Measurements from ENCODE around the gene CHST8. TPM values are rescaled to one million over a fixed set of nuclear protein-coding genes. Genes with fewer than 3 reads are reported as not detected.
A peak's percentile ranks its signal among the peaks of the same experiment; 100 is the strongest.

CHST8 gene
- total RNA-seq, 1 donor from 2014 or later = not detected

GRCh38 chr19:33720691-33721682 lies 99.2 kb downstream of the CHST8 start:
- DNase-seq (no peak), ATAC-seq (ENCODE audit: poor library complexity) (no peak)
- intact Hi-C loops (cut with DNase I) = no loop called here

- DNase-seq (no peak), ATAC-seq (ENCODE audit: poor library complexity) (no peak)
- intact Hi-C loops (cut with DNase I) = no loop called here
Observed at GRCh38 chr19:33721735-33722297, 100.1 kb downstream of the CHST8 start.

- DNase-seq (no peak), ATAC-seq (ENCODE audit: poor library complexity) (no peak)
- intact Hi-C loops (cut with DNase I) = no loop called here
Observed at GRCh38 chr19:33722456-33723239, 100.9 kb downstream of the CHST8 start.

- DNase-seq (no peak), ATAC-seq (ENCODE audit: poor library complexity) (no peak)
- intact Hi-C loops (cut with DNase I) = no loop called here
Observed at GRCh38 chr19:33723512-33723911, 101.8 kb downstream of the CHST8 start.

GRCh38 chr19:33724021-33724720 lies 102.4 kb downstream of the CHST8 start:
- ATAC-seq (ENCODE audit: poor library complexity) = no peak
- intact Hi-C loops (cut with DNase I) = no loop called here
- DNase-seq = no peak

- DNase-seq = no peak
- no peak for ATAC-seq (ENCODE audit: poor library complexity)
- intact Hi-C loops (cut with DNase I) = no loop called here
Observed at GRCh38 chr19:33724721-33725060, 102.9 kb downstream of the CHST8 start.

GRCh38 chr19:33725567-33725966 lies 103.8 kb downstream of the CHST8 start:
- DNase-seq = no peak
- intact Hi-C loops (cut with DNase I) = no loop called here

GRCh38 chr19:33726756-33727155 lies 105.0 kb downstream of the CHST8 start:
- DNase-seq = no peak
- no peak for ATAC-seq (ENCODE audit: poor library complexity)
- intact Hi-C loops (cut with DNase I) = no loop called here

More at GRCh38 chr19:33725567-33725966, 103.8 kb downstream of the CHST8 start:
- ATAC-seq (ENCODE audit: poor library complexity) = no peak

- DNase-seq (no peak), ATAC-seq (ENCODE audit: poor library complexity) (no peak)
- intact Hi-C loops (cut with DNase I) = no loop called here
Observed at GRCh38 chr19:33727331-33727998, 105.7 kb downstream of the CHST8 start.

GRCh38 chr19:33728141-33728540 lies 106.4 kb downstream of the CHST8 start:
- ATAC-seq (ENCODE audit: poor library complexity) = no peak

GRCh38 chr19:33730858-33731607 lies 109.3 kb downstream of the CHST8 start:
- ATAC-seq (ENCODE audit: poor library complexity) (no peak), DNase-seq (no peak)
- intact Hi-C loops (cut with DNase I) = no loop called here

More at GRCh38 chr19:33728141-33728540, 106.4 kb downstream of the CHST8 start:
- DNase-seq = no peak
- intact Hi-C loops (cut with DNase I) = no loop called here

GRCh38 chr19:33731881-33732280 lies 110.1 kb downstream of the CHST8 start:
- ATAC-seq (ENCODE audit: poor library complexity) (no peak), DNase-seq (no peak)
- intact Hi-C loops (cut with DNase I) = no loop called here

- intact Hi-C loops (cut with DNase I) = no loop called here
- DNase-seq = no peak
- peak; percentile 70 for ATAC-seq (ENCODE audit: poor library complexity)
Observed at GRCh38 chr19:33734913-33735312, 113.2 kb downstream of the CHST8 start.

- no peak for DNase-seq
- no peak for ATAC-seq (ENCODE audit: poor library complexity)
- intact Hi-C loops (cut with DNase I) = no loop called here
Observed at GRCh38 chr19:33736158-33736557, 114.4 kb downstream of the CHST8 start.

GRCh38 chr19:33736787-33737186 lies 115.0 kb downstream of the CHST8 start:
- ATAC-seq (ENCODE audit: poor library complexity) = no peak
- intact Hi-C loops (cut with DNase I) = no loop called here
- DNase-seq = no peak

- ATAC-seq (ENCODE audit: poor library complexity) = no peak
- DNase-seq = no peak
- intact Hi-C loops (cut with DNase I) = no loop called here
Observed at GRCh38 chr19:33737681-33738371, 116.1 kb downstream of the CHST8 start.

GRCh38 chr19:33740811-33741396 lies 119.2 kb downstream of the CHST8 start:
- intact Hi-C loops (cut with DNase I) = no loop called here
- DNase-seq (no peak), ATAC-seq (ENCODE audit: poor library complexity) (no peak)
